ENCODE measurements around the gene ART4. TPM values are rescaled to one million over a fixed set of nuclear protein-coding genes. Genes with fewer than 3 reads are reported as not detected.

The ART4 gene
- total RNA-seq, 1 experiment from 2014 or later: not detected

DNA sequence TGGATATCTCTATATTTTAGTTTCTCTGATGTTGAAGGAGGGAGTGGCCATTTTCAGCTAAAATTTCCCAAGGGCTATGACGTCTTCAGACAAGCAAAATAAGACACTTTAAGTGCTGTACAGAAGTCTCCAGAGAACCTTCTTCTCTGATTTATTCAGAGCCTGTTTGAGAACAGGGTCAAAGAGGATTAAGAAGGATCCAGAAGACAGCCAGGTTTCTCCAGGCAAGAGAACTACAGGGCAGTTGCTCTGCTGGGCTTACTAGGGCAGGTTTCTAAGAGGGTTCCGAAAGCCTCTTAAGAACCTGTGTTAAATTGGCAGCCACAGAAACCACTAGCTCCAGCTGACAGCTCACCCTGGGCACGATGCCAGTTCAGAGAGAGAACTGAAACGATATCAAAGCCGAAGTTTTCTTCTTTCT, 41.1 kb upstream of the ART4 start:
- DNase-seq (ENCODE audit: low spot score) (no peak), ATAC-seq (no peak)
- Mint-ChIP-seq H3K4me3 (no peak overlapping the region), H3K27ac (no peak overlapping the region), H3K9me3 (no peaks in the 10 kb centered on the region), H3K27me3 (ENCODE audit: low read depth) (no peaks in the 10 kb centered on the region; the same call in 1 of the 2 replicates), H3K36me3 (no peaks in the 10 kb centered on the region), H3K4me1 (peaks cover 11% of the 10 kb centered on the region)
- CTCF ChIA-PET: interaction anchor here (1.5 kb wide), 1 partner anchor 9 kb away, joined by 6 read pairs; no protein-coding TSS in a partner anchor
- no peak for TF ChIP-seq SOX15 (CRISPR knock-in tag; IDR thresholded peaks at IDR 0.05)
- TF ChIP-seq SP1 (CRISPR knock-in tag; conservative IDR thresholded peaks at IDR 0.05): no peak
- TF ChIP-seq ZNF671 (CRISPR knock-in tag; IDR thresholded peaks at IDR 0.05): no peak
- TF ChIP-seq, protein P1, sequence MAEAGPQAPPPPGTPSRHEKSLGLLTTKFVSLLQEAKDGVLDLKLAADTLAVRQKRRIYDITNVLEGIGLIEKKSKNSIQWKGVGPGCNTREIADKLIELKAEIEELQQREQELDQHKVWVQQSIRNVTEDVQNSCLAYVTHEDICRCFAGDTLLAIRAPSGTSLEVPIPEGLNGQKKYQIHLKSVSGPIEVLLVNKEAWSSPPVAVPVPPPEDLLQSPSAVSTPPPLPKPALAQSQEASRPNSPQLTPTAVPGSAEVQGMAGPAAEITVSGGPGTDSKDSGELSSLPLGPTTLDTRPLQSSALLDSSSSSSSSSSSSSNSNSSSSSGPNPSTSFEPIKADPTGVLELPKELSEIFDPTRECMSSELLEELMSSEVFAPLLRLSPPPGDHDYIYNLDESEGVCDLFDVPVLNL (CRISPR knock-in tag; IDR thresholded peaks at IDR 0.05; ENCODE audit: borderline replicate concordance, low read depth): no peak
- TF ChIP-seq ZNF396 (CRISPR knock-in tag; IDR thresholded peaks at IDR 0.05; ENCODE audit: borderline replicate concordance): no peak
- no peak for TF ChIP-seq ZNF263 (CRISPR knock-in tag; IDR thresholded peaks at IDR 0.05; ENCODE audit: low read depth)
- POLR2A ChIA-PET: no interaction called here

DNA sequence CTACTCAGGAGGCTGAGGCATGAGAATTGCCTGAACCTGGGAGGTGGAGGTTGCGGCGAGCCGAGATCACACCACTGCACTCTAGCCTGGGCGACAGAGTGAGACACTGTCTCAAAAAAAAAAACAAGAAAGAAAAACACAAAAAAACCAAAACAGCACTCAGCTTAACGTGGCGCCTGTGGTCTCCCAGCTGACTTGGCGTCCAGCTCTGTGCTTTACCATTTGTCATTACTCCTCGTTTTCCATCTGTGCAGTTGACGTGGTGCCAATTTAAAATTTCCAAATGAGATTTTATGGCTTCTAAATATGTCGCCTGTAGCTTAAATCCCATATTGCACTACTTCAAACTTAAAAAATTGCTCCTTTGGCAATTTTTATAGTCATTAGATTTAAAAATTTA, 40.4 kb upstream of the ART4 start:
- POLR2A ChIA-PET: no interaction called here
- Mint-ChIP-seq H3K27me3 (ENCODE audit: low read depth) (no peaks in the 10 kb centered on the region; the same call in 1 of the 2 replicates), H3K36me3 (no peaks in the 10 kb centered on the region), H3K9me3 (no peaks in the 10 kb centered on the region), H3K4me1 (peaks cover 11% of the 10 kb centered on the region), H3K27ac (no peak overlapping the region), H3K4me3 (no peak overlapping the region)
- DNase-seq (ENCODE audit: low spot score): no peak
- no peak for ATAC-seq
- CTCF ChIA-PET: interaction anchor here (1.5 kb wide), 1 partner anchor 9 kb away, joined by 6 read pairs; no protein-coding TSS in a partner anchor
- TF ChIP-seq IRF2 (CRISPR knock-in tag; IDR thresholded peaks at IDR 0.05; ENCODE audit: borderline replicate concordance, low read depth) (no peak), FOXJ3 (CRISPR knock-in tag; IDR thresholded peaks at IDR 0.05; ENCODE audit: borderline replicate concordance) (no peak), ZNF396 (CRISPR knock-in tag; IDR thresholded peaks at IDR 0.05; ENCODE audit: borderline replicate concordance) (no peak), ELF4 (CRISPR knock-in tag; IDR thresholded peaks at IDR 0.05; ENCODE audit: low read depth) (no peak), ZNF416 (CRISPR knock-in tag; IDR thresholded peaks at IDR 0.05) (no peak), HMGA2 (CRISPR knock-in tag; IDR thresholded peaks at IDR 0.05) (no peak)
- TF ChIP-seq, protein P2, sequence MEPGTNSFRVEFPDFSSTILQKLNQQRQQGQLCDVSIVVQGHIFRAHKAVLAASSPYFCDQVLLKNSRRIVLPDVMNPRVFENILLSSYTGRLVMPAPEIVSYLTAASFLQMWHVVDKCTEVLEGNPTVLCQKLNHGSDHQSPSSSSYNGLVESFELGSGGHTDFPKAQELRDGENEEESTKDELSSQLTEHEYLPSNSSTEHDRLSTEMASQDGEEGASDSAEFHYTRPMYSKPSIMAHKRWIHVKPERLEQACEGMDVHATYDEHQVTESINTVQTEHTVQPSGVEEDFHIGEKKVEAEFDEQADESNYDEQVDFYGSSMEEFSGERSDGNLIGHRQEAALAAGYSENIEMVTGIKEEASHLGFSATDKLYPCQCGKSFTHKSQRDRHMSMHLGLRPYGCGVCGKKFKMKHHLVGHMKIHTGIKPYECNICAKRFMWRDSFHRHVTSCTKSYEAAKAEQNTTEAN (CRISPR knock-in tag; IDR thresholded peaks at IDR 0.05): no peak
- TF ChIP-seq, protein P3, sequence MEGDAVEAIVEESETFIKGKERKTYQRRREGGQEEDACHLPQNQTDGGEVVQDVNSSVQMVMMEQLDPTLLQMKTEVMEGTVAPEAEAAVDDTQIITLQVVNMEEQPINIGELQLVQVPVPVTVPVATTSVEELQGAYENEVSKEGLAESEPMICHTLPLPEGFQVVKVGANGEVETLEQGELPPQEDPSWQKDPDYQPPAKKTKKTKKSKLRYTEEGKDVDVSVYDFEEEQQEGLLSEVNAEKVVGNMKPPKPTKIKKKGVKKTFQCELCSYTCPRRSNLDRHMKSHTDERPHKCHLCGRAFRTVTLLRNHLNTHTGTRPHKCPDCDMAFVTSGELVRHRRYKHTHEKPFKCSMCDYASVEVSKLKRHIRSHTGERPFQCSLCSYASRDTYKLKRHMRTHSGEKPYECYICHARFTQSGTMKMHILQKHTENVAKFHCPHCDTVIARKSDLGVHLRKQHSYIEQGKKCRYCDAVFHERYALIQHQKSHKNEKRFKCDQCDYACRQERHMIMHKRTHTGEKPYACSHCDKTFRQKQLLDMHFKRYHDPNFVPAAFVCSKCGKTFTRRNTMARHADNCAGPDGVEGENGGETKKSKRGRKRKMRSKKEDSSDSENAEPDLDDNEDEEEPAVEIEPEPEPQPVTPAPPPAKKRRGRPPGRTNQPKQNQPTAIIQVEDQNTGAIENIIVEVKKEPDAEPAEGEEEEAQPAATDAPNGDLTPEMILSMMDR (IDR thresholded peaks at IDR 0.05): no peak
- TF ChIP-seq, protein P4, sequence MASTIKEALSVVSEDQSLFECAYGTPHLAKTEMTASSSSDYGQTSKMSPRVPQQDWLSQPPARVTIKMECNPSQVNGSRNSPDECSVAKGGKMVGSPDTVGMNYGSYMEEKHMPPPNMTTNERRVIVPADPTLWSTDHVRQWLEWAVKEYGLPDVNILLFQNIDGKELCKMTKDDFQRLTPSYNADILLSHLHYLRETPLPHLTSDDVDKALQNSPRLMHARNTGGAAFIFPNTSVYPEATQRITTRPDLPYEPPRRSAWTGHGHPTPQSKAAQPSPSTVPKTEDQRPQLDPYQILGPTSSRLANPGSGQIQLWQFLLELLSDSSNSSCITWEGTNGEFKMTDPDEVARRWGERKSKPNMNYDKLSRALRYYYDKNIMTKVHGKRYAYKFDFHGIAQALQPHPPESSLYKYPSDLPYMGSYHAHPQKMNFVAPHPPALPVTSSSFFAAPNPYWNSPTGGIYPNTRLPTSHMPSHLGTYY (CRISPR knock-in tag; IDR thresholded peaks at IDR 0.05): no peak
- TF ChIP-seq, protein P5, sequence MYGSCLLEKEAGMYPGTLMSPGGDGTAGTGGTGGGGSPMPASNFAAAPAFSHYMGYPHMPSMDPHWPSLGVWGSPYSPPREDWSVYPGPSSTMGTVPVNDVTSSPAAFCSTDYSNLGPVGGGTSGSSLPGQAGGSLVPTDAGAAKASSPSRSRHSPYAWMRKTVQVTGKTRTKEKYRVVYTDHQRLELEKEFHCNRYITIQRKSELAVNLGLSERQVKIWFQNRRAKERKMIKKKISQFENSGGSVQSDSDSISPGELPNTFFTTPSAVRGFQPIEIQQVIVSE (CRISPR knock-in tag; IDR thresholded peaks at IDR 0.05; ENCODE audit: borderline replicate concordance): no peak
- TF ChIP-seq, protein P6, sequence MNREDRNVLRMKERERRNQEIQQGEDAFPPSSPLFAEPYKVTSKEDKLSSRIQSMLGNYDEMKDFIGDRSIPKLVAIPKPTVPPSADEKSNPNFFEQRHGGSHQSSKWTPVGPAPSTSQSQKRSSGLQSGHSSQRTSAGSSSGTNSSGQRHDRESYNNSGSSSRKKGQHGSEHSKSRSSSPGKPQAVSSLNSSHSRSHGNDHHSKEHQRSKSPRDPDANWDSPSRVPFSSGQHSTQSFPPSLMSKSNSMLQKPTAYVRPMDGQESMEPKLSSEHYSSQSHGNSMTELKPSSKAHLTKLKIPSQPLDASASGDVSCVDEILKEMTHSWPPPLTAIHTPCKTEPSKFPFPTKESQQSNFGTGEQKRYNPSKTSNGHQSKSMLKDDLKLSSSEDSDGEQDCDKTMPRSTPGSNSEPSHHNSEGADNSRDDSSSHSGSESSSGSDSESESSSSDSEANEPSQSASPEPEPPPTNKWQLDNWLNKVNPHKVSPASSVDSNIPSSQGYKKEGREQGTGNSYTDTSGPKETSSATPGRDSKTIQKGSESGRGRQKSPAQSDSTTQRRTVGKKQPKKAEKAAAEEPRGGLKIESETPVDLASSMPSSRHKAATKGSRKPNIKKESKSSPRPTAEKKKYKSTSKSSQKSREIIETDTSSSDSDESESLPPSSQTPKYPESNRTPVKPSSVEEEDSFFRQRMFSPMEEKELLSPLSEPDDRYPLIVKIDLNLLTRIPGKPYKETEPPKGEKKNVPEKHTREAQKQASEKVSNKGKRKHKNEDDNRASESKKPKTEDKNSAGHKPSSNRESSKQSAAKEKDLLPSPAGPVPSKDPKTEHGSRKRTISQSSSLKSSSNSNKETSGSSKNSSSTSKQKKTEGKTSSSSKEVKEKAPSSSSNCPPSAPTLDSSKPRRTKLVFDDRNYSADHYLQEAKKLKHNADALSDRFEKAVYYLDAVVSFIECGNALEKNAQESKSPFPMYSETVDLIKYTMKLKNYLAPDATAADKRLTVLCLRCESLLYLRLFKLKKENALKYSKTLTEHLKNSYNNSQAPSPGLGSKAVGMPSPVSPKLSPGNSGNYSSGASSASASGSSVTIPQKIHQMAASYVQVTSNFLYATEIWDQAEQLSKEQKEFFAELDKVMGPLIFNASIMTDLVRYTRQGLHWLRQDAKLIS (CRISPR knock-in tag; IDR thresholded peaks at IDR 0.05; ENCODE audit: borderline replicate concordance): no peak
- TF ChIP-seq, protein P7, sequence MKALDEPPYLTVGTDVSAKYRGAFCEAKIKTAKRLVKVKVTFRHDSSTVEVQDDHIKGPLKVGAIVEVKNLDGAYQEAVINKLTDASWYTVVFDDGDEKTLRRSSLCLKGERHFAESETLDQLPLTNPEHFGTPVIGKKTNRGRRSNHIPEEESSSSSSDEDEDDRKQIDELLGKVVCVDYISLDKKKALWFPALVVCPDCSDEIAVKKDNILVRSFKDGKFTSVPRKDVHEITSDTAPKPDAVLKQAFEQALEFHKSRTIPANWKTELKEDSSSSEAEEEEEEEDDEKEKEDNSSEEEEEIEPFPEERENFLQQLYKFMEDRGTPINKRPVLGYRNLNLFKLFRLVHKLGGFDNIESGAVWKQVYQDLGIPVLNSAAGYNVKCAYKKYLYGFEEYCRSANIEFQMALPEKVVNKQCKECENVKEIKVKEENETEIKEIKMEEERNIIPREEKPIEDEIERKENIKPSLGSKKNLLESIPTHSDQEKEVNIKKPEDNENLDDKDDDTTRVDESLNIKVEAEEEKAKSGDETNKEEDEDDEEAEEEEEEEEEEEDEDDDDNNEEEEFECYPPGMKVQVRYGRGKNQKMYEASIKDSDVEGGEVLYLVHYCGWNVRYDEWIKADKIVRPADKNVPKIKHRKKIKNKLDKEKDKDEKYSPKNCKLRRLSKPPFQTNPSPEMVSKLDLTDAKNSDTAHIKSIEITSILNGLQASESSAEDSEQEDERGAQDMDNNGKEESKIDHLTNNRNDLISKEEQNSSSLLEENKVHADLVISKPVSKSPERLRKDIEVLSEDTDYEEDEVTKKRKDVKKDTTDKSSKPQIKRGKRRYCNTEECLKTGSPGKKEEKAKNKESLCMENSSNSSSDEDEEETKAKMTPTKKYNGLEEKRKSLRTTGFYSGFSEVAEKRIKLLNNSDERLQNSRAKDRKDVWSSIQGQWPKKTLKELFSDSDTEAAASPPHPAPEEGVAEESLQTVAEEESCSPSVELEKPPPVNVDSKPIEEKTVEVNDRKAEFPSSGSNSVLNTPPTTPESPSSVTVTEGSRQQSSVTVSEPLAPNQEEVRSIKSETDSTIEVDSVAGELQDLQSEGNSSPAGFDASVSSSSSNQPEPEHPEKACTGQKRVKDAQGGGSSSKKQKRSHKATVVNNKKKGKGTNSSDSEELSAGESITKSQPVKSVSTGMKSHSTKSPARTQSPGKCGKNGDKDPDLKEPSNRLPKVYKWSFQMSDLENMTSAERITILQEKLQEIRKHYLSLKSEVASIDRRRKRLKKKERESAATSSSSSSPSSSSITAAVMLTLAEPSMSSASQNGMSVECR (CRISPR knock-in tag; IDR thresholded peaks at IDR 0.05; ENCODE audit: borderline replicate concordance): no peak
